Gastroesophageal sphincter (tissue), 3 donors: ENCODE results near the gene RAB11FIP5.

Experiments used
- CTCF ChIP-seq, 4 experiments: fragments of 200-600 bp in 2 of 4; fragments of 450-650 bp in 2 of 4; sonication (generic) in 1 of 4; IDR thresholded peaks; one replicate each; pipeline ENCODE4 v1.5.1; 2017 to 2019; ENCODE audit warnings: antibody characterized with exemption in 4 of 4, mild to moderate bottlenecking in 2 of 4, moderate library complexity in 2 of 4
- POLR2A ChIP-seq, 2 donors: fragments of 450-650 bp; IDR thresholded peaks; one replicate each; pipeline ENCODE4 v1.6.1; 2017; ENCODE audit warnings: antibody characterized with exemption in 2 of 2, mild to moderate bottlenecking in 2 of 2, moderate library complexity in 1 of 2
- POLR2AphosphoS5 ChIP-seq: sonication (generic); formaldehyde crosslinking; IDR thresholded peaks from one replicate; pipeline ENCODE4 v1.6.1; 2017; ENCODE audit warnings: antibody characterized with exemption

DNA sequence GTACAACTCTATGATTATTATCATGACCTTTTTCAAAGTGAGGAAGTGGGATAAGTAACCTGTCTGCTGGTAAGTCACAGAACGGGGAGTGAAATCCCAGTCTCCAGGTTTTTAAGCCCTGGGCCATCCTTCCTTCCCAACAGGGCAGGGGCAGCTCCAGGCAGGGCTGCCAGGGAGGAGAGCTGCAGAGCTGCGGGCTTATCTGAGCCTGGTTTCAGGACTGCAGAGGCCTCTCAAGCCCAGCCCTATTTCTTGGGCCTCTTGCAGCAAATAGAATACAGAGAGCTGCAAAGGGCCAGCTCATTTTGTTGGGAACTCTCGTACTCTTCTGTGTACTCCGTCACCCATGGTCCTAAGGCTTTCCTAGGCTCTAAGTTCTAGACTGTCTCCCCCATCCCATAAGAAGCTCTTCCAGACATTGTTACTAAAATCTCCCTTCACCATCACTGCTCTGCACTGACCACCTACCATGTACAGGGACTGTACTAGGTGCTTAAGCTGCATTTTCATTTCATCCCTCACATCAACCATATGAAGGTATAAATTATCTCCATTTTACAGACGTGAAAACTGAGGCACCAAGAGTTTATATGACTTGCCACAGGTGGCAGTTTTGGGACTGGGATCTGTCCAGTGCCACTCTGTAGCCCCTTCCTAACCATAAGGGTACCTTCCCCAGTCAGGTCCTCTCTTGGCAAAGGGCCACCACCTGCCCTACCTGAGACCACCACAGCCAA lies 3.1 kb downstream of the RAB11FIP5 start:
- TF ChIP-seq POLR2A (IDR thresholded peaks at IDR 0.05) (no peak), CTCF (IDR thresholded peaks at IDR 0.05) (no peak), POLR2AphosphoS5 (no peak)
